ENCODE measurements around the gene SLC45A2. TPM values are rescaled to one million over a fixed set of nuclear protein-coding genes. Genes with fewer than 3 reads are reported as not detected.

The SLC45A2 gene
- polyA plus RNA-seq, 3 donors: not detected

DNA sequence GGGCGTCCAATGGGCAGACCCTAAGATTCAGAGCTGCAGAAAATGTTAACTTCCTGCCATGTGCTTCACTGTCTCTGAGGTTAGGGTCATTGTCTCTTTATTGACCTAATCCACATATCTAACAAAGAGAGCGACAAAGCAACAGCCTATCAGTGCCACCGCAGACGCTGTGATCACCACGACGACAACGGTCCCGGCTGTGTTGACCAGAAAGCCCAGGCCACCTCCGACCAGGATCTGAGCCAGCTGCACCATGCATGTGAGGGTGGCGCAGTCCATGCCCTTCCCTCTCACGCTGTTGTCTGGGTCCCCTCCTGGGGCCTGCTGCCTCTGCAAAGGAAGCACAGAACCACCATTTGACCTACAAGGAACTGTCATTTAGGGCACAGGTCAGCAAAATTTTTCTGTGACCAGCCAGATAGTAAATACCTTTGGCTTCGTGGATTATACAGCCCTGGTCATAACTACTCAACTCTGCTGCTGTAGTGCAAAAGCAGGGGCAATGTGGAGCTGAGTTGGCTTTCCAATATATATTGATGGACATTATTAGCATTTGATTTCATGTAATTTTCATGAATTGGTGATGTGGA is 39.9 kb downstream of the SLC45A2 start:
- 87% methylated on average over 10 of the region's 12 CpGs for WGBS (ENCODE audit: insufficient coverage)
- peaks cover 12 to 18% (median 15%) of the 10 kb centered on the region in 3 donors for H3K27me3 Mint-ChIP-seq (ENCODE audit: low read depth in 3 of 3)
- no peak for DNase-seq

DNA sequence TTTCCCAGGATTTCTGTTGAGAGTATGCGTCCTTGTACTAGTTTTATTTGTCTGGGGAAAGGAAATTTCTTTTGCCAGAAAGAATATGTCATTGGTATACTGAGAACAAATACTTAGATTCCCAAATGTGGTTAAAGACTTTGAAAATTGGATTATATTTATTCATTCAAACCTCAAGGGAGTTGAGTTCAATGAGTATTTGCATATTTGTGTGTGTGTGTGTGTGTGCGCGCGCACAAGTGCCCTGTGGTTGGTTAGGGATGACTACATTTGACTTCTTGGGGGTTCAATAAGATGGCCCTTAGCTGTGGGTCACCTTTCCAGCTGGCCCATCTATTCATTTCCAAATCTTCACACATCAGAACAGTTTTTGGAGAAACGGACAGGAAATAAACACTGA is 43.4 kb downstream of the SLC45A2 start:
- H3K9me3 ChIP-seq (replicated peaks in 1 of 2; ENCODE audit: control insufficient read depth in 1 of 2, insufficient read depth in 1 of 2, low read length in 2 of 2): no peaks in the 10 kb centered on the region
- no peaks in the 10 kb centered on the region for H4K20me1 ChIP-seq (ENCODE audit: insufficient read depth, low read length)
- Mint-ChIP-seq H3K27ac (peak overlapping the region in 1 of 7 donors; percentile 4), H3K36me3 (no peaks in the 10 kb centered on the region), H3K27me3 (ENCODE audit: low read depth in 3 of 3) (peaks cover 39 to 52% (median 47%) of the 10 kb centered on the region in 3 donors), H3K9me3 (peaks cover 0 to 21% (median 9%) of the 10 kb centered on the region in 7 donors), H3K4me1 (peaks cover 3% of the 10 kb centered on the region), H3K4me3 (peak overlapping the region in 1 of 2 donors; percentile 14)
- intact Hi-C loops (cut with micrococcal nuclease): no loop called here
- no peak overlapping the region for H3K4me2 ChIP-seq (replicated peaks; ENCODE audit: extremely low read depth, low read length, poor library complexity, severe bottlenecking)
- H3K4me3 ChIP-seq (replicated peaks in 1 of 3; ENCODE audit: low read depth in 2 of 3, low read length in 3 of 3): no peak overlapping the region
- H3K36me3 ChIP-seq (replicated peaks in 1 of 2; ENCODE audit: control insufficient read depth in 1 of 2, insufficient read depth in 2 of 2, low read length in 2 of 2): no peaks in the 10 kb centered on the region
- no peak overlapping the region for H3K27ac ChIP-seq (ENCODE audit: low read depth in 1 of 2, low read length in 2 of 2)
- no peaks in the 10 kb centered on the region for H3K79me2 ChIP-seq (ENCODE audit: insufficient read depth, low read length)
- WGBS (ENCODE audit: insufficient coverage): no CpG with 5 or more reads among the region's 5 CpGs
- H3K9ac ChIP-seq (ENCODE audit: insufficient read depth, low read length, poor library complexity, severe bottlenecking): no peak overlapping the region
- no peaks in the 10 kb centered on the region for H3K4me1 ChIP-seq (ENCODE audit: control insufficient read depth in 1 of 2, insufficient read depth in 2 of 2, low read length in 2 of 2)
- H3K27me3 ChIP-seq (ENCODE audit: control insufficient read depth in 2 of 2, insufficient read depth in 2 of 2, low read length in 2 of 2): peaks cover 12 to 47% of the 10 kb centered on the region in 2 donors
- DNase-seq: no peak
- TF ChIP-seq, protein P1, sequence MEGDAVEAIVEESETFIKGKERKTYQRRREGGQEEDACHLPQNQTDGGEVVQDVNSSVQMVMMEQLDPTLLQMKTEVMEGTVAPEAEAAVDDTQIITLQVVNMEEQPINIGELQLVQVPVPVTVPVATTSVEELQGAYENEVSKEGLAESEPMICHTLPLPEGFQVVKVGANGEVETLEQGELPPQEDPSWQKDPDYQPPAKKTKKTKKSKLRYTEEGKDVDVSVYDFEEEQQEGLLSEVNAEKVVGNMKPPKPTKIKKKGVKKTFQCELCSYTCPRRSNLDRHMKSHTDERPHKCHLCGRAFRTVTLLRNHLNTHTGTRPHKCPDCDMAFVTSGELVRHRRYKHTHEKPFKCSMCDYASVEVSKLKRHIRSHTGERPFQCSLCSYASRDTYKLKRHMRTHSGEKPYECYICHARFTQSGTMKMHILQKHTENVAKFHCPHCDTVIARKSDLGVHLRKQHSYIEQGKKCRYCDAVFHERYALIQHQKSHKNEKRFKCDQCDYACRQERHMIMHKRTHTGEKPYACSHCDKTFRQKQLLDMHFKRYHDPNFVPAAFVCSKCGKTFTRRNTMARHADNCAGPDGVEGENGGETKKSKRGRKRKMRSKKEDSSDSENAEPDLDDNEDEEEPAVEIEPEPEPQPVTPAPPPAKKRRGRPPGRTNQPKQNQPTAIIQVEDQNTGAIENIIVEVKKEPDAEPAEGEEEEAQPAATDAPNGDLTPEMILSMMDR (IDR thresholded peaks at IDR 0.05): no peak
- no peak overlapping the region for H2AFZ ChIP-seq (ENCODE audit: insufficient read depth, low read depth, low read length, poor library complexity, severe bottlenecking)

More for the DNA sequence above, 39.9 kb downstream of the SLC45A2 start:
- H3K36me3 ChIP-seq (replicated peaks in 1 of 2; ENCODE audit: control insufficient read depth in 1 of 2, insufficient read depth in 2 of 2, low read length in 2 of 2): no peaks in the 10 kb centered on the region
- TF ChIP-seq, protein P1 (IDR thresholded peaks at IDR 0.05): no peak
- H3K79me2 ChIP-seq (ENCODE audit: insufficient read depth, low read length): no peaks in the 10 kb centered on the region
- no peaks in the 10 kb centered on the region for H3K4me1 Mint-ChIP-seq
- H3K4me3 ChIP-seq (replicated peaks in 1 of 3; ENCODE audit: low read depth in 2 of 3, low read length in 3 of 3): no peak overlapping the region
- H3K27ac ChIP-seq (ENCODE audit: low read depth in 1 of 2, low read length in 2 of 2): no peak overlapping the region
- intact Hi-C loops (cut with micrococcal nuclease): no loop called here
- no peak overlapping the region for H3K27ac Mint-ChIP-seq
- peaks cover 0 to 4% (median 0%) of the 10 kb centered on the region in 7 donors for H3K9me3 Mint-ChIP-seq
- H4K20me1 ChIP-seq (ENCODE audit: insufficient read depth, low read length): no peaks in the 10 kb centered on the region
- H3K36me3 Mint-ChIP-seq: no peaks in the 10 kb centered on the region
- H3K9me3 ChIP-seq (replicated peaks in 1 of 2; ENCODE audit: control insufficient read depth in 1 of 2, insufficient read depth in 1 of 2, low read length in 2 of 2): no peaks in the 10 kb centered on the region
- H3K4me2 ChIP-seq (replicated peaks; ENCODE audit: extremely low read depth, low read length, poor library complexity, severe bottlenecking): no peak overlapping the region
- H3K9ac ChIP-seq (ENCODE audit: insufficient read depth, low read length, poor library complexity, severe bottlenecking): no peak overlapping the region
- H2AFZ ChIP-seq (ENCODE audit: insufficient read depth, low read depth, low read length, poor library complexity, severe bottlenecking): no peak overlapping the region
- peaks cover 2 to 14% of the 10 kb centered on the region in 2 donors for H3K27me3 ChIP-seq (ENCODE audit: control insufficient read depth in 2 of 2, insufficient read depth in 2 of 2, low read length in 2 of 2)
- H3K4me3 Mint-ChIP-seq: no peak overlapping the region
- H3K4me1 ChIP-seq (ENCODE audit: control insufficient read depth in 1 of 2, insufficient read depth in 2 of 2, low read length in 2 of 2): no peaks in the 10 kb centered on the region

Data from CD14-positive monocyte (primary cell).